SK-N-MC (cell line): ENCODE measurements around the gene SPCS2.

Experiments used
- EZH2 ChIP-seq: fragments of 200-600 bp; sonication (generic); IDR thresholded peaks from one replicate; pipeline ENCODE4 v1.6.1; 2017; ENCODE audit warnings: antibody characterized with exemption
- FOXP2 ChIP-seq: optimal IDR thresholded peaks from 2 replicates; pipeline ENCODE3; 2011; ENCODE audit warnings: mild to moderate bottlenecking, moderate library complexity; ENCODE audit not compliant: insufficient read depth; ENCODE audit errors: extremely low read length, control extremely low read depth
- POLR2AphosphoS5 ChIP-seq: IDR thresholded peaks from 2 replicates; pipeline ENCODE4 v1.6.1; 2012; ENCODE audit warnings: mild to moderate bottlenecking, low read depth, low read length, borderline replicate concordance

DNA sequence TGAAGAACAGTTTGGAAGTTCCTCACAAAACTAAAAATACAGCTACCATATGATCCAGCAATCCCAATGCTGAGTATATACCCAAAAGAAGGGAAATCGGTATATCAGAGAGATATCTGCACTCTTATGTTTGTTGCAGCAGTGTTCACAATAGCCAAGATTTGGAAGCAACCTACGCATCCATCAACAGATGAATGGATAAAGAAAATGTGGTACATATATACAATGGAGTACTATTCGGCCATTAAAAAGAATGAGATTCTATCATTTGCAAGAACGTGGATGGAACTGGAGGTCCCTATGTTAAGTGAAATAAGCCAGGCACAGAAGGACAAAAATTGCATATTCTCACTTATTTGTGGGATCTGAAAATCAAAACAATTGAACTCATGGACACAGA is 46.7 kb upstream of the SPCS2 start:
- TF ChIP-seq POLR2AphosphoS5 (no peak), EZH2 (no peak), FOXP2 (no peak)
